Fibroblast of skin of back (primary cell): Measurements from ENCODE around the gene KCNIP2. TPM values are rescaled to one million over a fixed set of nuclear protein-coding genes. Genes with fewer than 3 reads are reported as not detected.

Experiments used
- DNase-seq: peaks from one replicate; pipeline ENCODE4 v3.0.0-alpha.2; 2013
- polyA plus RNA-seq, 2 experiments: library from polyadenylated mRNA; unstranded; fragments of 120-200 nt; gene quantifications; one replicate each; pipeline ENCODE4 v1.2.1, GENCODE V29; 2013; ENCODE audit not compliant: insufficient read length in 2 of 2

Gene KCNIP2
- 0.68 TPM for polyA plus RNA-seq (2013, experiment 1 of 2; ENCODE audit: insufficient read length)
- 0.58 TPM for polyA plus RNA-seq (2013, experiment 2 of 2; ENCODE audit: insufficient read length)

DNA sequence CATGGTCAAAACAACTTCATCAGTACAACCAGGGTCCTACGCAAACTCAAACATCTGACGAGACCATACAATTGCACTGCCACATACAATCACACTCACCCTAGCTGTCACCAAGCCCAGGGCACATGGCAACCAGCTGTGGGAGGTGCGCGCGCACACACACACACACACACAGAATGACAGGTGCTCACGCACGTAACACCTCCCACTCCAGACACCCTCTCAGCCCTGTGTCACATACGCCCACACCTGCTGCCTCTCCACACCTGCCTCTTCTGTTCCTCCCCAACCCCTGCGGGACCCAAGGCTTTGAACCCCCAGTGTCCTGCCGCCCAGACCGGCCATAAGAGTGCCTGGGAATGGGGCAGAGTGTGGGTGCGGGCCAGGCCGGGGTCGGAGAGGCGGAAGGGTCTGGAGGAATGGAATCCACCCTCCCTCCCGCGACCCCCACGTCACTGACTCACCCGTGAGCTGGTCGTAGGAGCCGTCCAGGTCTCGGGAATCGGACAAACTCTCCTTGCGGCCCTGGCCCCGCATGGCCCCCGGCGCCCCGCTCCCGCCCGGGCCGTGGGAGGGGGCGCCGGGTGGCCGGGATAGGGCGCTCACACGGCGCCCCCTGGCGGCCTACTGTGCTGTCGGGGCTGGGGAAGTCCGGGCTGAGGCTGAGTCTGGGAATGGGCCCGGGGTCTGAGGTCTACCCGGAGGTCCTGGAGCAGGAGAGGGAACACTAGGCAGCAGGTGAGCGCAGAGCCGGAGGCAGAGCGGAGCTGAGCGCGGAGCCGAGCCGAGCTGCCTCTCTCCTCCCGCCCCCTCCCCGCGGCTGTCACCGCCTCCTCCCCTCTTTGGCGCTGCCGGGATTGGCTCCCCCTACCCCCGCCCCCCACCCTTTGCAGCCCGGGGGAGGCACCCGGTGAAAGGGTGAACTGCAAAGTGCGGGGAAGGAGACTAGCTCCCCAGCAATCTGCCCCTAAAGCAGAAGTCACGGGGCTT, at the start of gene KCNIP2:
Gene KCNIP2, minus strand, starts transcription at position 769 of the 990 bp plus-strand sequence. Its CDS starts 232 bp downstream, at position 537.
- no peak for DNase-seq

DNA sequence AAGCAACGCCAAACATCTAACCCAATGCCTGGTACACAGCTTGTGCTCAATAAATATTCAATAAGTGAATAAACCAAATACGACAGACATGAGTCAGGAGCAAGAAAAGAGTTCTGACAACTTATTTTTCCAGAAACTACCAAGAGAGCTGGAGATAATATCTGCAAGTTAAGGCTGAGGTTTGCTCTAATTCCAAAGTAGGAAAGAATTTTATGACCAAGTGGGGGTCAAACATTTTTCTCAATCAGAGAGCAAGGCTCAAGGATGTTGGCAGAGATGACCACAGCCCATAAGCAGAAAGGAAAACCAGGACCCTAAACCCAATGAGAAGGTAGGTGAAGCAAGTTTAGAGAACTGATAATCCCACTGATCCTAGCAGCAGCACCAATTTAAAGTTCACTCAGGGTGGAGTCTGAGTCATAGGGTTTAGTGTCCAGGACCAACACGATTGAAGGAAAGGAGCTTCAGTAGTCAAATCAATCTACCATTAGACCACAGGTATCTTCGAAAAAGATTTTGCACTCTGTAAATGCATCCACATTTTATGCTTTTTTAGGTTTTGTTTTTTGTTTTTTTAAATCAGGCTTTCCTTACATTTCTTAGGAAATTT, 49.3 kb upstream of the KCNIP2 start:
- no peak for DNase-seq

DNA sequence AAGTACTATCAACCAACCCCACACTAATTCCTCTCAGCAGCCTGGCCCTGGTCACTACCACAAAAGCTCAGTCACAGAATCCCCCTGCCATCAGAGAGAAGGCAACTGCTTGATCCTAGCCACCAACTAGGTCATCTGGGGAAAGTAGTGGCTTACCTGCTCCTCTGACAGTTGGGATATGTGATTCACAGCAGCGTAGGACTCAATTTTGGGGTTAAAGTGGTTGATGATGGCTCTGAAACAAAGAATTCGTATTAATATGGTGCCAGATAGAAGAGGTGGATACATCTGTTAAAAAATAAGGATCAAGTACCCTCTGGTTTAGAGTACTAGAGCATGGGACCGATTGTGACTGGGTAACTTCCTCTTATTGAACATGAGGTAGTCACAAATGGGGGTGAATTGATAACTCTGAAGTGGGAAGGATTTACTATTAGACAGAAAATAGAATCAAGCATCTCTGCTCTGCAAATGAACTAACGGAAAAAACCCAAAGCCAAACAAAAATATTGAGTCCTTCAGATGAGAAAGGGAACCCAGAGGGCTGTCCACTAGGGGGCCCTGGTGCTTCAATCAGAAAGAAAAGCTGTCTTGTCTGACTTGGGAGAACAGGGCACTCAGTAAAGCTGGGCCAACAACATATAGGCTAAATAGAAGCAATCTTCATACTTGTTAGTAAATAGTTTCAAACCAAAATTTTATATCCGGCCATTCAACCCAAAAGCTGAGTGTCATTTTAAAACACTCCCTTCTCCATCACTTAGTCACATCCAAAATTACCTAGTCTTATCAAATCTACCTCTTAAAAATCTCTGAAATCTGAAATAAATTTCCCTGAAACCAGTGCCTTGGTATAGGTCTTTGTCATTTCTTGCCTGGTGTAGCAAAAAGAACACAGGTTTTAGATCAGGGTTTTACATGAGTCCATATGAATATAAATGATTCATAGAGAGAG, 45.9 kb upstream of the KCNIP2 start:
- DNase-seq: peak; percentile 75

DNA sequence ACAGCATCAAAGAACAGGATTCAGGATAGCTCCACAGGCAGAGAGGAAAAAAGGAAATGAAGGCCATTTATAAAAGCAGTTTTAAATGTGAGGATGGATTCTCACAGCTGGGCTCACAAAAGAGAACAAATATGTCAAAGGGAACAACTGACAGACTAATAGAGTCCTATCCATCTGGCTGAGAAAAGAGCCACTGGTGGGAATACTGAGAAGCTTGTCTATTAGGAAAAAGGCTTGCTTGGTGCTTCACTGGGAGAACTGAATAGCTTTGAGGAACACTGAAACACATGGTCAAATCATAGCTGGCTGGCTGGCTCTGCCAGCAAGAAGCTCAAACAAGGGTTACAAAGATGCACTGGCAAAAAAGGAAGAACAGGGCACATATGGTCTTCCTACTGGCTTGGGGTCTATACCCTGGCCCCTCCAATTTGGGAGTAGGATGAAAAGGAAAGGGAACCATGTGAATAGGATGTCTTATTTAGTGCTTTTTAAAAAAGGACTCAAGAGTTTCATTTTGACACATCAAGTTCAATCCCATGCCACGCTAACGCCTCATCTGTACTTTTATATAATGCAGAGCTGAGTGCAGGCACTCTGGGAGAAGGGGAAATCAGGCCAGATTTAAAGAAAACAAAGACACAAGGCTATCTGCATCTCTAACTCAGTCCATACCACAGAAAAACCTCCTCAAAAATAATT, 44.8 kb upstream of the KCNIP2 start:
- DNase-seq: no peak

DNA sequence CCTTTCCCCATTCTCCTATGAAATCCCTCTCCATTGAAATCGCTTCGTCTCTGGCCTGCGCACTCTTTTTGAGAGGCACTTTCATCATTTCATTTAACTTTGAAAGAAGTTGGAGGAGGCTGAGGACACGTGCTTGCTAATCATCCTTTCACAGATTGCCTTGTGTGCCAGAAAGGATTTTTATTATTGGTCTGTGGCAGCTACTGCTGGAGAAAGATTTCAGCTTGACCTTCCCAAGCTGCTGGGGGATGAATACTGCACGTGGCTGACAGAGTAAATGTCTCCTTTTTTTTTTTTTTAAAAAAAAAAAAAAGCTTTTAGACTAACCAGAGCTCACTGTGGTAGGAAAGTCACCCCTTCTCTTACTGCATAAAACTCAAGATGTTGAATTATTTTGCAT, 44.2 kb upstream of the KCNIP2 start:
- no peak for DNase-seq

DNA sequence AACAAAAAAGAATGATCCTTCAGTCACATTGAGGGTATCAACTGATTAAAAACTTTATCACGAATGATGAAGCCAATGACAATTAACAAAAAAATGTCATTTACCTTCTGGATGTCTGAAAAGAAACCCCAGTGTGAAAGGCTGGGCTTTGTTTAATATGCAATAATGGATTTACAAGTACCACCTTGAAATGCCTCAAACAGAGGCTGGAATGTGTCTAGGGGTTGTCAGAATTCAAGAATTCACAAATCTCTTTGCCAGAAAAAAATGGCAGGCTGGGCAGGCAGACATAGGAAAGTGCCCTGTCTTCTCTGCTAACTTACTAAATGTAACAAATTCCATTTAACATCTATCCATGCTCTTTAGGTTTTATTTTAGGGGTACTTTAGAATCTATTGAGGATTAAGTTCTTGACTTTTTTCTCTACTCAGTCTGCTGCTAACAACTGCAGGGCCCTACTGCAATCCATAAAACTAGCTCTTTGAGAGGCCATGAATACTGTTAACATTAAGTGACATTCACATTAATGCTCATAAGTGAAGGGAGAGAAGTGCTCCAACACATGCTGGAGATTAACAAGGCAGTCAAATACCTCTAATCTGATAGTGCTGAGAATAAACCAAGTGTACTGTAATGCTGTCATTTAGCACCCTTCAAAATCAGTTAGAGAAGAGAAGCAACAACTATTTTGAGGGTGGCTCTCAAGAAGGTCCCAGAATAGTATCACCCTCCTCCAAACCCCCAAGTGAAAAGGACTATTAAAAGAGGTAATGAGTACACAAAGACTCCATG, 43.1 kb upstream of the KCNIP2 start:
- no peak for DNase-seq

DNA sequence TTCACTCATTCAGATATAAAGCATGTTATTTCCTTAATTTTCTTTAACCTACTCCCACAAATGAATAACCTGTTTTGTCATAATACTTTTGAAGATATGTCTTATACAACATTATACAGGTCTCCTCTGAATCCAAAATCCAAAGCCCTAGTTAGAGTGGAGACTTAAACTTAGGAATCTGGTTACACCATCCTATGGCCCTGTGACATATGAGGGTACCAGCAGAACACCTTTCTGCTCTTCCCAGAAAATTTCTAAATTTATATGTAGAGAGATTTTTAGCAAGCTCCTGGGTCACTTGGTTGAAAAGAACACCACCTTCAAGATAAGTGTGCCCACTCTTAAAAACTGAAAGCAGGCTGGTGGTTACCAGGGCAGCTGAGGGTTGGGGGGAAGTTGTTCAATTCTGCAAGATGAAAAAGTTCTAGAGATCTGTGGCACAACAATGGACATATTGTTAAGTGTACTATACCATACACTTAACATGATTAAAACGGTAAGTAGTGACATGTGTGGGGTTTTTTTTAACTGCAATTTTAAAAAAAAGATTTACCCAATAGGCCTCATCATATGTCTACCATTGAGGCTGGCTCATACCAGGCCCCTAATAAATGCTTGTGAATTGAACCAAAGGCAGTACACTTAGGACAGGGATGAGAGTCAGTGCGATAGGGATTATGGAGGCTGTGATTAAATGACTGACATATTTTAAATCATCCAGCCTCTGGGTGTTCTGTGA, 37.6 kb upstream of the KCNIP2 start:
- DNase-seq: no peak

DNA sequence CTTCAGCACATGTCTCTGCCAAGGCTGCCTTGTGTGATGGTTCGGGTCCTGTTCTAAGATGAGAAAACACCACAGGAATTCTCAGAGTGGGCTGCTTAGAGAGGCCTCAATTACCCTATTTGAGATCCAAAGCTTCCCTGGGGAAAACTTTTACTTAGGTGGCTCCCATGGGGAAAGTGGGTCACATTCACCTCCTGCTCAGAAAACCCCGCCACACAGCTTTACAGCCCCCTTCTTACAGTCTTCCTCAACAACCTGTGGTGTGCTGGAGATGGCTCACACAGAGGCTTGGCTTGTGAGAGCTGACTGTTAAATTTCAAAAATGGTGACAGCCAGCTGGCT, 36.6 kb upstream of the KCNIP2 start:
- peak; percentile 10 for DNase-seq

DNA sequence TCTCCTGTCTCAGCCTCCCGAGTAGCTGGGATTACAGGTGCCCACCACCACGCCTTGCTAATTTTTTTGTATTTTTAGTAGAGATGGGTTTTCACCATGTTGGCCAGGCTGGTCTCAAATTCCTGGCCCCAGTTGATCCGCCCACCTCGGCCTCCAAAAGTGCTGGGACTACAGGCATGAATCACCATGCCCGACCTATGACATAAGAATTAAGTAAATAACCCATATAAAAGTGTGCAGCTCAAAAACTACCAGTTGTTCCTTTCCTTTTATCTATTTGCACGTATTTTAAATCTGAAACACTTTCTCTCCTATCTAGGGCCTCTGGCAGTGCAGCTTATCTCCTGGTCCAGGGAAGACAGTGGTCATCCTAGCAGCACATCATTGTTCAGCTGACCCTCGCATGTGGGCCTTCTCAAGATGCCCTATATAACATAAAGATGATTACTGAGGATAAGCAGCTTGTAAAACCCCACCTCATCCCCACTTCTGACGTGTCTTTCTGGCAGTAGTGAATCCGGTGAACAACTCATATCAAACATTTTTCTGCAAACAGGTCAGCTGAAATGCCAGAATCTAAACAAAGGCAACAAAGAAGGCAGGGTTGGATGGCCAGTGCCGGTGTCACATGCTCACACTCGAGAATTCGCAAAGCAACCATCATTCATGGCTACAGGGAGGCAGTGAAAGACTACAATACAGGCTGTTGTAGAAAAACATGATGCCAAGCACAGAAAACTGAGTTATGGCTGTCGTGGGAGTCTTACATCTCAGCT, 36.0 kb upstream of the KCNIP2 start:
- peak; percentile 34 for DNase-seq

DNA sequence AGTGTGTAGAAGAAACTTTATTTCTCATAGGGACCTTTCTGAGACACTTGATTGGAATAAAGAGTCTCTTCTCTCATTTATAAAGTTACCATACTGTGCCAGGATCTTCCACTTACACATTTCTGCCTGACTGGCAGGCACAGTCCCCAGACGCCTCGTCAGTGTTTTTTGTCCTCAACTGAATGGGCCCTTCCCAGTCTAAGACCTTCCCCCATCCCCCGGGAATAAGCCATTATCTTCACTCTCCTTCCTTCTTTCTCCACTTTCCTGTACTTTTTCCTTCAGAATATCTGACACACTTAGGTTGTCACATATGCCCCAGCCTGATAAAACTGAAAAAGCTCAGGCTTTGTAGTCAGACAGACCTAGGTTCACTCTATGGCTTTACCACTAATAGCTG, 35.3 kb upstream of the KCNIP2 start:
- DNase-seq: no peak

DNA sequence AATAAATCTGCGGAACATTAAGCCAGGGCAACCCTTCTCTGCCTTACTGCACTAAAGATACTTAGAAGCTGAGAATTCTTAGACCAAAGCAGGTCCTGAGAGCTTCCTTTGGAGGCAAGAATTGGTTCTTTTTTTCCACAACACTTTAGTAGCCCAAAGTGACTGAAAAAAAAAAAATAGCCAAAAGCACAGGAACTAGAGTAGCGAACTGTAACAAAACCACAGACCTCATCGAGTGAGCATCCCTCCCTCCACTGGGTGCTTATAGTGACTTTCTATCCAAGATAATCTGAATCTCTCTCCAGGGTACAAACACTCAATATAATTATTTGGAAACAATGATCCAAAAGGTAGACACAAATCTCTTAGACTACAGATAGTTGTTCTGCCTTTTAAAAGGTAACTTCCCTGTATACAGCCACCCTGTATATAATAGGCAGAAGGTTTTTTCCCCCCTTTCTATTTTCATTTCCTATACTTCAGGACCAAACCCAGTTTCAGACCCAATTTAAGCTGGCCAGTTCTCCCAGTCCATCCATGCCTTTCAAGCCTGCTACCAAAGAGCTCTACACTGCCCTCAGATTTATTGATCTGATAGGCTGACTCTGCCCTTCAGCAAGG, 31.6 kb upstream of the KCNIP2 start:
- DNase-seq: no peak

DNA sequence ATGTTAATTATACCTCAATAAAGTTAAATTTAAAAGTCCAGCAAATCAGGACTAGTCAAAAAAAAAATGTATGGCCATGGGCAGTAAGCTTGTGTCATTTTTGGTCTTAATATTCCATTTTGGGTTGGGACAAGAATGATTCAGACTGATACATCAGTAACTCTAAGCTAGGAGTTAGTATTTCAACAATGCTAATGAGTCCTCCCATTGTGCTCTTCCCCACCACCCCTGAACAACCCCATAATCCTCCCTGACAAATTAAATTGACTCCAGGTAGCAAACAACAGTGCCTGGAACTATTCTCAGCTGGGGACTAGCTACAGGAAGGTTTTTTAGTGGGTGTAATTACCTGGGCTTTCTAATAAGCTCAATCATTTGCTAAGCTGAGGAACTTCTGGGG, 30.7 kb upstream of the KCNIP2 start:
- DNase-seq: no peak

DNA sequence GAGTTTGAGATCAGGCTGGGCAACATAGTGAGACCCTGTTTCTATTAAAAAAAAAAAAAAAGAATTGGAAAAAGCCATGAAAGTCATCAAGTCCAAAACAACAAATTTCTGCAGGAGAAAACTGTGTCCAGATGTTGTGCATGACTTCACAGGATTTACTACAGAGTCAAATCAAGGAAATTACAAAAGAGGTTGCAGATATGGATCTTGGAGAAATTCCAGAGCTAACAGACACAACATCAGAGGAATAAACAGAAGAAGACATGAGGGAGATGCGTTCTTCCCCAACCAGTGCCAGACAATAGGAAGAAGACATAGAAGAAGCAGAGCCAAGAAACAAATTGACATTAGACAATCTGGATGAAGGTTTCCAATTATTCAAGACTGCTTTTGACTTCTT, 24.3 kb upstream of the KCNIP2 start:
- no peak for DNase-seq

DNA sequence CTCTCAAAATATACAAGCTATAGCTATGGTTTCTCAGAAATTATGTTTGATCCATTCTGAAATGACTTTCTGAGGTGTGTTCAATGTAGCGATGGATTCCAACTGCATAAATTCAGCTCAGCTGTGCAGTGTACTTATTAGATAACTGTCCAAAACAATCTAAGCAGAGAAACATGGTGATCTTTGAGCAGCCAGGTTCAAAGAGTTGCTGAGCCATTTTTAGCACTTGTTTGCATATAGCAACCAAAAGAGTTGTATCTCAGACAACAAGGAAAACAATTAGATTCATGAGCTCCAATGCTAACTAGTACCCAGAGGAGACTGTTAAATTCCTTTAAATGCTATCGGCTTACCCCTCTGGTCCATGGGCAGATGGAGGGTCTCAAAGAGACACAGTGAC, 15.9 kb upstream of the KCNIP2 start:
- DNase-seq: no peak

DNA sequence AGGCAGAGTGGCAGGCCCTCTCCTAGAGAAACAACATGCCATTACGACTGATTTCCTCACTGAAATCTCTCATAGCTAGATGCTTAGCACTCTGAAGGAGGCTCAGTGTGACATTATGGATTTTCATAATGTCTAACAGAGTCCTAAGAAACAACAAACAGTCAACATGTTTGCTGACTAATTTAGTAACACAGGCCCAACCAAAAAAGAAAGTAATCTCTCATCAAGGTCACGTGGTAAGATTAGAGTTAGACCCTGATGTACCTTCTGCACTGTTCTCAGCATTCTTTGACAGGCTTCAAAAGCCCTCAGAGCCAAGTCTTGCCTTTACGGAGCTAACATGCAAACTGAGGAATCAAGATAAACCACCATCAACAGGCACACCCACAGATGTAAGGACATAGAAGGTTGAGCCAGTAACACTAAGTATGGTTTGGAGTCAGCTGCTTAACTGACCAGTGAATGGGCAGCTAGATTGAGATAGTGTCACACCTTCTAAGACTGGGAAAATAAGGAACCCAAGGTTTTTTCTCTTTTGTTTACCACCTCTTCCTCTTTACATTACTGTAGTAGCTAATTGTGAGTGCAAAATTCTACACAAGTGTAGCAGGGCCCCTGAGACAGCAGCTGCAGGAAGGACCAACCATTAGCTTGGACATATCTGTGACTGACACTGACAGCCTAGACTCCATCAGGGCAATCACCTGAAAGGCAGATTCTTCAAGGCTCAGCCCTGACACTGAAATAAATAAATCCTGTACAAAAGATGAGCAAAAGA, 15.3 kb upstream of the KCNIP2 start:
- no peak for DNase-seq

DNA sequence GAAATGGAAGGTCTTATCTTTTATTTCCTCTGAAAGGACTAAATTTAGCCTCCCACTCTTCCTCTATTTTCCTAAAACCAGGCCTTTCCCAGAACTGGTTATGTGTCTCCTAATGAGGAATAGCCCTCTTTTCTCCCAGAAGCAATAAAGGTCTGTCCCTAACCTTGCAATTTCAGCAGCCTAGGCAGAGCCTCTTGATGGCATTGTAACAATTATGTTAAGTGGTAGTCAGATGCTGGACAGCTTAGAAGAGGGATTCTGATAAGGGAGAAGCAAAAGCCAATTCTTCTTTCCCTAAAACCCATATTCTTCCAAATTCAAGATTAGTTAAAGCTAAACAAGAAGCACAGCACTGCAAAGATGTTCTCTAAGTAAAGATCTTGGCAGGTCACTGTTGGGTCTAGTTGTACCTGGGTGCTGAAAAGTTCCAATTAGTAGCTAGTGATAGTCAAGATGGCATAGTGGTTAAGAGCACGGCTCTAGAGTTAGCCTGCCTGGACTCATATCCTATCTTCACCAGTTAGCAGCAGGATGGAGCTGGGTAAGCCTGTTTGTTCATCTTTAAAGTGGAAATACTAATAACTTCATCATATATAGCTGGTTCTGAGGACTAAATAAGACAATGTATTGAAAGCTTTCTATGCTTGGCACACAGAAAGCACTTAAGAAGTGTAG, 14.3 kb upstream of the KCNIP2 start:
- DNase-seq: no peak

DNA sequence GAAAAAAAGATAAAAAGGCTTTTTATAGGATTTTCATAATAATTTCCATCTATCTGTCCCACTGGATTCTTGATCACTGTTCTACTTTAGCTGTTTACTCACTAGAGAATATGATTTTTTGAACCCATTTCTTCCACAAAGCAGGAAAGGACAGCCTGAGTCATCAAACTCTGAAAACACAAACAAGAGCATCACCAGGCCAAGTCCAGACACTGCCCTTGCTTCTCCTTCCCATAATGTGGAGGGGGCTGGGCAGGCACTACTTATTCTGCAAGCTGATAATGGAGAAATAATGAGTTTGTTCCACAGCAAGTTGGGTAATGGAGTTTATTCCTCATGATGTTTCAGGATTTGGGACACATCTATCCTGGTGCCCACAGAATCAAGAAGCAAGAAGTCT, 13.0 kb upstream of the KCNIP2 start:
- DNase-seq: no peak
